GM10266 (cell line): Measurements from ENCODE around the gene PPIP5K2.
"Not testable (repeated sequence)": the region's sequence is repeated elsewhere in the genome, so short reads cannot be mapped to it uniquely, and the experiment has no call there.

Experiments
- DNase-seq: peaks from one replicate; pipeline ENCODE4 v3.0.0; 2012; ENCODE audit errors: extremely low spot score
- CTCF ChIP-seq: IDR thresholded peaks from 2 replicates; pipeline ENCODE4 v1.5.1; 2012; ENCODE audit warnings: mild to moderate bottlenecking, low read depth; ENCODE audit not compliant: control insufficient read depth, insufficient read depth; ENCODE audit errors: missing control alignments

Gene PPIP5K2

DNA sequence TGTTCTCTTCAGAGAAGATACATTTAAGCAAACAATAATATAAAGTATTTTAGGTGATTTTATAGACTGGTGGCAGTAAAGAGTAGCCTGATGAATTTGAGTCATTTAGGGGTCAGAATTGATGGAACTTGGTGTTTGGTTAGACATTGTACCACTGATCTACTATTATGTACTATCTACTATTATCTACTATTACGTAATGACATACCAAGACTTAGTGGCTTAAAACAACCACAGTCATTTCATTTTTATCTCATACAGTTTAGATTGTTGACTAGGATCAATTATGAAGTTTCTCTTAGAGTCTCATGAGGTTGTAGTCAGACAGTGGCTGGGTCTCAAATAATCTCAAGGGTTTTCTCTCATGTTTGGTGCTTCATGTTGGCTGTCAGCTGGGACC, 54.0 kb downstream of the PPIP5K2 start:
- TF ChIP-seq CTCF: no peak

DNA sequence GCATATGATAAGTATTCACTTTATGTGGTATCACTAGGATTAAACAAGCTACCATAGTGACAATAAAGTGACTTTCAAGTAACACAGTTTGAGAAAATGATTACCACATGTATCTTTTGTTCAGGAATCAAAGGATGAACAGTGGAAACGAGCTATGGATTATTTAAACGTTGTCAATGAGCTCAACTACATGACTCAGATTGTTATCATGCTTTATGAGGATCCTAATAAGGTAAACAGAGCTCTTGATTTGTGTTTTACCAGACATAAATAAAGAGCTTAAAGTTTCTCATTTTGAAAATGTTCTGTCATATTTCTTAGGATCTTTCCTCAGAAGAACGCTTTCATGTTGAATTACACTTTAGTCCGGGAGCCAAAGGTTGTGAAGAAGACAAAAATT, 57.4 kb downstream of the PPIP5K2 start:
- TF ChIP-seq CTCF: no peak

More for the DNA sequence above, 54.0 kb downstream of the PPIP5K2 start:
- no peak for DNase-seq

DNA sequence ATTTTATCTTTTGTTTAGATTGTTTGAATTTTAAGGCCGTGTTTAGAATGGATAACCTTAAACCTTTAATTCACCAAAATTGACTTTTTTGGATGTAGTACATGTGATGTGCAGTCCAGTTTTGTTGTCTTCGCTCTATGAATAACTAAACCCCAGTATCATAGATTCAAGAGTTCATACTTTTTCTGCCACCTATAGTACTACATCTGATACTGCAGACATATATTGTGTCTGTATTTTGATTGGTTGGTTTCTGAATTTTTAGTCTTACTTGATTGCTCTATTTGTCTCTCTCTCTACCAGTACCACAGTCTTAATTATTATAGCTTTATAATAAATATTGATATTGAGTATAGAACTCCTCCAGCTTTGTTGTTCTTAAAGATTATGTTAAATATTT, 58.1 kb downstream of the PPIP5K2 start:
- no peak for TF ChIP-seq CTCF
- DNase-seq: no peak

More for the DNA sequence above, 57.4 kb downstream of the PPIP5K2 start:
- no peak for DNase-seq

DNA sequence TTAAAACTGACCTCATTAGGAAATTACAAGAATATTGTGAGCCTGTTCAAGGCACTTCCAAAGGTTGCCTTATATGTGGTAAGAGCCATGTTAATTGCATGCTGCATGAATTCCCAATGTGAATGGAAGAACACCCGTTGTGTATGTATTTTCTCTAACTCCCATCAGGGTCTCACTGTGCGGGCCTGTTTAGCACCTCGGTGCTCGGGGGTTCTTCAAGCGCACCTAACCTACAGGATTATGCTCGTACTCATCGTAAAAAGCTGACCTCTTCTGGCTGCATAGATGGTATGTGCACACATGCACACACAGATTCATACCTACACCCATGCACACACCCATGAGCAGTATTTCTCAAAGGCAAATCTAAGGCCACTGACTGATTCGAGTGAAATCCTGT, 66.1 kb downstream of the PPIP5K2 start:
- no peak for DNase-seq
- no peak for TF ChIP-seq CTCF

DNA sequence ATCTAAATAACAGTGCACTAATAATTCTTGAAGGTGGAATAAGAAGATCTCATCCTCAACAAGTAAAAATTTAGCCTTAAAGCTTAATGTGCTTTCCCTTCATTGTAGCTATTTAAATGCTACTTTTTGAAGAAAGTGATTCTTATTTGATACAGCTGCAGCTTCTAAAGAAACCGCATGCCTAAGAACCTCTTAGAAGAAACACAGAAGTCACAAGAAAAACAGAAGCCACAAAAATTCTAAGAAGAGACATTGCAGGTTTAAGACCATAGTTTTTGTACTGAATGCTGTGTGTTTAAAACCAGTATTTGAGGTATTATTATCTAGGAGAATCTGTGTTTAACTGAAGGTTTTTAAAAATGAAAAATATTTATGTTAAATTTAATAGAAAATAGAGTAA, 68.3 kb downstream of the PPIP5K2 start:
- TF ChIP-seq CTCF: no peak
- no peak for DNase-seq

GRCh38 chr5:103203226-103203625, 83.1 kb downstream of the PPIP5K2 start:
- no peak for TF ChIP-seq CTCF
- no peak for DNase-seq

DNA sequence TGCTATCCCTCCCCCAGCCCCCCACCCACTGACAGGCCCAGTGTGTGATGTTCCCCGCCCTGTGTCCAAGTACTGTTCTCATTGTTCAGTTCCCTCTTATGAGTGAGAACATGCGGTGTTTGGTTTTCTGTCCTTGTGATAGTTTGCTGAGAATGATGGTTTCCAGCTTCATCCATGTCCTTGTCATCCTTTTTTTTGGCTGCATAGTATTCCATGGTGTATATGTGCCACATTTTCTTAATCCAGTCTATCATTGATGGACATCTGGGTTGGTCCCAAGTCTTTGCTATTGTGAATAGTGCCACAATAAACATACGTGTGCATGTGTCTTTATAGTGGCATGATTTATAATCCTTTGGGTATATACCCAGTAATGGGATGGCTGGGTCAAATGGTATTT, 84.9 kb downstream of the PPIP5K2 start:
- DNase-seq: not testable (repeated sequence)

GRCh38 chr5:103205991-103206700, 86.0 kb downstream of the PPIP5K2 start:
- no peak for TF ChIP-seq CTCF
- no peak for DNase-seq
